K562 (cell line): ENCODE data around the gene CCDC60. TPM values are rescaled to one million over a fixed set of nuclear protein-coding genes. Genes with fewer than 3 reads are reported as not detected.

Source experiments
- ATAC-seq: fragments of 200-7000 bp; cut with Tn5 transposase; 3 replicates; pipeline ENCODE4 v1.9.1; 2020; ENCODE audit warnings: moderate library complexity
- BruUV-seq: library from RNA; stranded (reverse); fragments of 400-500 nt; replicated peaks from 2 replicates; lab custom pipeline; 2021; lab: Mats Ljungman, UMichigan
- CTCF ChIA-PET: fragments of 300-600 bp; formaldehyde crosslinking; extraction: SDS; loops from one replicate; lab custom pipeline; 2021; ENCODE audit warnings: low intra/inter-chr PET ratio; lab: Yijun Ruan, JAX
- POLR2A ChIA-PET: fragments of 300-600, 350-650 bp; sonication (Branson Sonifier 250); formaldehyde crosslinking; extraction: SDS; loops from one replicate; lab custom pipeline; 2021; ENCODE audit warnings: antibody characterized with exemption, inconsistent platforms; lab: Yijun Ruan, JAX
- DNase-seq, 4 experiments: peaks; one replicate each; pipeline versions ENCODE4 v3.0.0 to v3.0.0-alpha.2; 2011 to 2018; ENCODE audit warnings: low spot score in 3 of 4, mixed read lengths in 3 of 4; ENCODE audit errors: extremely low read depth in 1 of 4
- FAIRE-seq: peaks from 2 replicates; lab custom pipeline; 2011; peaks lifted over from hg19 to GRCh38; lab: Jason Lieb, UNC
- H2AFZ ChIP-seq: 2 replicates; pipeline ENCODE4 v1.6.0; 2011; ENCODE audit warnings: low read depth, low read length, control low read depth, inconsistent platforms
- H3K27ac ChIP-seq: fragments of 200-600 bp; 3 replicates; pipeline ENCODE4 v1.8.0; 2011; ENCODE audit warnings: low read depth, mild to moderate bottlenecking, control low read depth, inconsistent platforms, low read length, moderate library complexity, mixed read lengths; ENCODE audit errors: extremely low read depth
- H3K27me3 ChIP-seq, 2 experiments: fragments of 300-600 bp in 1 of 2; 2 replicates in 1 of 2; 3 replicates in 1 of 2; pipeline versions ENCODE4 v1.6.0 to v1.8.0; 2011; ENCODE audit warnings: inconsistent platforms in 2 of 2, low read length in 2 of 2, mild to moderate bottlenecking in 1 of 2, mixed read lengths in 1 of 2, moderate library complexity in 1 of 2; ENCODE audit not compliant: control insufficient read depth in 2 of 2, insufficient read depth in 2 of 2
- H3K36me3 ChIP-seq: fragments of 300-600 bp; 3 replicates; pipeline ENCODE4 v1.8.0; 2011; ENCODE audit warnings: mild to moderate bottlenecking, low read length, inconsistent platforms; ENCODE audit not compliant: control insufficient read depth, insufficient read depth
- H3K4me1 ChIP-seq, 2 experiments: fragments of 200-600 bp in 1 of 2; replicated peaks in 1 of 2; 2 replicates in 1 of 2; 3 replicates in 1 of 2; pipeline versions ENCODE4 v1.5.1 to v1.8.0; 2011; ENCODE audit warnings: inconsistent platforms in 2 of 2, low read length in 2 of 2, mild to moderate bottlenecking in 1 of 2, mixed read lengths in 1 of 2, moderate library complexity in 1 of 2; ENCODE audit not compliant: control insufficient read depth in 2 of 2, insufficient read depth in 2 of 2
- H3K4me2 ChIP-seq: 2 replicates; pipeline ENCODE4 v1.6.1; 2011; ENCODE audit warnings: low read length, control low read depth, inconsistent platforms, mixed read lengths; ENCODE audit not compliant: insufficient read depth
- H3K4me3 ChIP-seq: fragments of 200-600 bp; sonication (generic), shearing (Covaris generic); 2 replicates; pipeline ENCODE4 v1.5.1; 2016; ENCODE audit warnings: control low read depth, inconsistent platforms
- H3K79me2 ChIP-seq: fragments of 200-600 bp; 3 replicates; pipeline ENCODE4 v1.8.0; 2011; ENCODE audit warnings: low read length, inconsistent platforms; ENCODE audit not compliant: control insufficient read depth, insufficient read depth
- H3K9ac ChIP-seq, 2 experiments: 2 replicates each; pipeline versions ENCODE4 v1.6.0 to v1.6.1; 2011; ENCODE audit warnings: low read depth in 2 of 2, low read length in 2 of 2, control low read depth in 1 of 2, inconsistent platforms in 1 of 2, mild to moderate bottlenecking in 1 of 2, mixed read lengths in 1 of 2; ENCODE audit not compliant: insufficient read depth in 1 of 2
- H3K9me1 ChIP-seq: one replicate; pipeline ENCODE4 v1.6.0; 2011; ENCODE audit warnings: inconsistent platforms, mild to moderate bottlenecking, low read length, moderate library complexity; ENCODE audit not compliant: control insufficient read depth, insufficient read depth
- H3K9me3 ChIP-seq: replicated peaks from 2 replicates; pipeline ENCODE4 v1.5.1; 2011; ENCODE audit warnings: low read depth, low read length, inconsistent platforms; ENCODE audit not compliant: control insufficient read depth, insufficient read depth
- H4K20me1 ChIP-seq: replicated peaks from 2 replicates; pipeline ENCODE4 v1.6.1; 2011; ENCODE audit warnings: low read length, inconsistent platforms, mixed read lengths; ENCODE audit not compliant: control insufficient read depth, insufficient read depth
- EP300 ChIP-seq: IDR thresholded peaks from 2 replicates; pipeline ENCODE4 v1.6.1; 2012; ENCODE audit warnings: low read length, improper control_type of control experiment
- MEIS2 ChIP-seq: fragments of 450-650 bp; IDR thresholded peaks from 2 replicates; pipeline ENCODE4 v1.6.1; 2014; ENCODE audit warnings: mild to moderate bottlenecking; ENCODE audit not compliant: partially characterized antibody
- NUFIP1 ChIP-seq: fragments of 450-650 bp; IDR thresholded peaks from 2 replicates; pipeline ENCODE4 v1.6.1; 2018; ENCODE audit not compliant: partially characterized antibody
- SFPQ ChIP-seq: fragments of 200-400 bp; formaldehyde crosslinking; IDR thresholded peaks from 2 replicates; pipeline ENCODE4 v1.6.1; 2017; ENCODE audit warnings: mild to moderate bottlenecking, low read depth, low read length, moderate library complexity
- YY1 ChIP-seq, 3 experiments: IDR thresholded peaks; 2 replicates each; pipeline ENCODE4 v1.6.1; 2011; ENCODE audit warnings: low read length in 2 of 3, mild to moderate bottlenecking in 2 of 3, moderate library complexity in 2 of 3, borderline replicate concordance in 1 of 3, control low read depth in 1 of 3, low read depth in 1 of 3; ENCODE audit not compliant: insufficient read depth in 3 of 3, insufficient replicate concordance in 2 of 3, control insufficient read depth in 1 of 3, insufficient read length in 1 of 3; ENCODE audit errors: extremely low read depth in 1 of 3
- ZFX ChIP-seq: sonication (generic); formaldehyde crosslinking; IDR thresholded peaks from 2 replicates; pipeline ENCODE4 v1.8.0; 2022; ENCODE audit warnings: mild to moderate bottlenecking, missing genetic modification reagents, moderate library complexity
- WGBS: fragments of 100-300 bp; shearing (Covaris generic); methylation state at CpG from one replicate; pipeline ENCODE4 v1.1.6; 2016; ENCODE audit warnings: low coverage, mixed read lengths; ENCODE audit not compliant: insufficient coverage; ENCODE audit errors: missing lambda C conversion rate; 5-methylcytosine and 5-hydroxymethylcytosine counted together
- in situ Hi-C: fragments of 300-500 bp; cut with MboI; formaldehyde crosslinking; loops from 4 replicates; pipeline ENCODE4 v1.15.0; 2018; ENCODE audit warnings: inconsistent platforms, mixed read lengths
- intact Hi-C: fragments of 100-400 bp; cut with micrococcal nuclease; formaldehyde crosslinking; loops from 2 replicates; pipeline ENCODE4 v1.14.2; 2022
- polyA plus RNA-seq, 8 experiments: library from polyadenylated mRNA; depleted of rRNA in 4 of 8; stranded (reverse) in 5 of 8; unstranded in 3 of 8; fragments of >200 nt; fragmentation: Nextera tagmentation in 2 of 8; fragmentation: Illumina TruSeq in 1 of 8; extraction: Ambion mirVana in 2 of 8; extraction: Trizol in 1 of 8; gene quantifications; 2 replicates each; pipeline versions ENCODE4 v1.2.1 to v1.2.3, GENCODE V29; 2011 to 2014; ENCODE audit warnings: inconsistent platforms in 1 of 8, missing spikeins in 1 of 8
- total RNA-seq, 7 experiments: library from RNA; depleted of rRNA in 6 of 7; stranded (reverse); fragments of >200 nt in 6 of 7; fragmentation: Illumina TruSeq in 2 of 7; extraction: Trizol in 2 of 7; gene quantifications; 2 replicates each; pipeline versions ENCODE4 v1.2.1 to v1.2.3, GENCODE V29; 2011 to 2021; ENCODE audit warnings: low replicate concordance in 1 of 7
- TF ChIP-seq, protein P1 (sequence below): IDR thresholded peaks from 2 replicates; pipeline ENCODE4 v1.6.1; 2012; ENCODE audit warnings: low read depth, low read length, improper control_type of control experiment, borderline replicate concordance

CCDC60 gene
- total and polyA plus RNA-seq, 9 of the 15 experiments (the other 6 are each of a cell fraction or from before 2014, with no cell fraction given): not detected

- Histone ChIP-seq H3K27ac (no peak overlapping the region), H3K79me2 (no peaks in the 10 kb centered on the region), H2AFZ (no peak overlapping the region), H3K36me3 (no peaks in the 10 kb centered on the region), H3K4me2 (no peak overlapping the region), H3K9ac (no peak overlapping the region), H3K4me3 (no peak overlapping the region), H4K20me1 (no peaks in the 10 kb centered on the region), H3K27me3 (peaks cover 1 to 4% of the 10 kb centered on the region in 2 experiments; a peak in 3 of 5 replicates), H3K9me1 (no peaks in the 10 kb centered on the region), H3K4me1 (no peaks in the 10 kb centered on the region), H3K9me3 (no peaks in the 10 kb centered on the region)
- WGBS: 0% methylated on average over 2 of the region's 2 CpGs
- DNase-seq (no peak), FAIRE-seq (no peak), ATAC-seq (no peak)
- ChIA-PET CTCF (no interaction called here), POLR2A (interaction anchor here (0.5 to 1.2 kb wide), 2 partner anchors 12 to 1272 kb away, joined by 4 read pairs; no protein-coding TSS in a partner anchor)
- peak in 2 of 3 experiments; percentile 14 to 76 for TF ChIP-seq YY1 (IDR thresholded peaks at IDR 0.05; ENCODE audit: borderline replicate concordance in 1 of 3, control insufficient read depth in 1 of 3, extremely low read depth in 1 of 3, insufficient read depth in 3 of 3, insufficient read length in 1 of 3, insufficient replicate concordance in 2 of 3, low read depth in 1 of 3, low read length in 2 of 3)
- TF ChIP-seq EP300: no peak
- TF ChIP-seq, protein P1, sequence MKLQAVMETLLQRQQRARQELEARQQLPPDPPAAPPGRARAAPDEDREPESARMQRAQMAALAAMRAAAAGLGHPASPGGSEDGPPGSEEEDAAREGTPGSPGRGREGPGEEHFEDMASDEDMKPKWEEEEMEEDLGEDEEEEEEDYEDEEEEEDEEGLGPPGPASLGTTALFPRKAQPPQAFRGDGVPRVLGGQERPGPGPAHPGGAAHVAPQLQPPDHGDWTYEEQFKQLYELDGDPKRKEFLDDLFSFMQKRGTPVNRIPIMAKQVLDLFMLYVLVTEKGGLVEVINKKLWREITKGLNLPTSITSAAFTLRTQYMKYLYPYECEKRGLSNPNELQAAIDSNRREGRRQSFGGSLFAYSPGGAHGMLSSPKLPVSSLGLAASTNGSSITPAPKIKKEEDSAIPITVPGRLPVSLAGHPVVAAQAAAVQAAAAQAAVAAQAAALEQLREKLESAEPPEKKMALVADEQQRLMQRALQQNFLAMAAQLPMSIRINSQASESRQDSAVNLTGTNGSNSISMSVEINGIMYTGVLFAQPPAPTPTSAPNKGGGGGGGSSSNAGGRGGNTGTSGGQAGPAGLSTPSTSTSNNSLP: no peak
- TF ChIP-seq MEIS2: no peak
- TF ChIP-seq SFPQ: no peak
- TF ChIP-seq ZFX (CRISPR knock-in tag): no peak
- TF ChIP-seq NUFIP1: no peak
- in situ Hi-C loops (no loop called here), intact Hi-C loops (no loop called here)
- BruUV-seq: no TSS peak
These were observed 7.5 kb downstream of the CCDC60 start for GRCh38 chr12:119341988-119342387.
